ENCODE data around the gene POP4.

POP4 gene

DNA sequence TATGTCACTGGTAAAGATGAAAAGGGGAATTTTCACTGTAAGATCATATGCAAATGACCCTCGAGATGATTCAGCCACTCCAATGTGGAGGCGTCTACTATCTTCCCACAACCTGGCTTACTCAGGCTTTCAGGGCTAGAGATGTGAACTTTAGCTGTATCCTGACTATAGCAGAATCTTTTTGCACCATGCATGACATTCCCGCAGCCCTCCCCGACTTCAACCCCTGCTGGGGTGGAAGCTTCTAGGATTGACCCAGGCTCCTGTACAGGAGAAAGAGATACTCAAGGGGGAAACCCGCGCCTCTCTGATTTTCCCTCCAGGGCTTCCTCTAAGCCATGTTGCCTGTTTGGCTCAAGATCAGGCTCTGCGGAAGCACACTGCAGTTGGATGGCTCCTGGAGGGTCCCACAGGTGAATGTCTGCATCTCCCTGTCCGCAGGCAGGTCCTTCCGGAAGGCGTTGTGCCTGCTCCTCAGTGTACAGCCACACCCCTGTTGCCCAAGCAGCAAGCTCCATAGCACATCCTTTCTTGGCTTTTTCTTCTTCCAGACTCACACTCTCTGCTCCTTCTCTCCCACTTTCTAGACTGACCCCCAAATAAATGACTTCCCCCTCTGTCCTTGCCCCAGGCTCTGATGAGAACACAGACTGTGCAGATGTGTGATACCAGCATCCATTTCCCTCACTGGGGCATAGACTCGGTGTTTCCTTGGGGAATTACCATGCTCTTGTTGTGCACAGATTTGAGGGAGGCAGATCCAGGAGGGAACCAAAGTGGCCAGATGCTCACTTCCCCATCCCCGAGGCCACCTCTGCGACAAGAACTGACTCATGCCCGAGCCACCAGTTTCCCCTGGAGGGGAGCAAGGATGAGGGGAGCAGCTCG is 29.1 kb upstream of the POP4 start:
- DNase-seq (ENCODE audit: low spot score), result no peak

DNA sequence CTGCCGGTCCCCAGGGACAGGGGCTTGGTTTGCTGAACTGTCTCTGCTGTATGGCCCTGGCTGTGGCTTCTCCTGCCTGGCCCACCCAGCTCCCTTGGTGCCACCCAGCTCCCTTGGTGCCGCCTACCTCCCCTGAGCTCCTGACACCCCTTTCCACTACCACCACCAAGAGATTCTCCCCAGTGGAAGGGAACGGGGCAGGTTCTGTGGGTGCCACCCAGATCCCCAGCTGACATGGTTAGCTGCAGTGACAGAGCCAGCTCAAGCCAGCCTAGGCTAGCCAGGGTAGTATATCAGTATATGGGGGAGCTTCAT is 28.5 kb upstream of the POP4 start:
- DNase-seq (ENCODE audit: low spot score), result no peak

DNA sequence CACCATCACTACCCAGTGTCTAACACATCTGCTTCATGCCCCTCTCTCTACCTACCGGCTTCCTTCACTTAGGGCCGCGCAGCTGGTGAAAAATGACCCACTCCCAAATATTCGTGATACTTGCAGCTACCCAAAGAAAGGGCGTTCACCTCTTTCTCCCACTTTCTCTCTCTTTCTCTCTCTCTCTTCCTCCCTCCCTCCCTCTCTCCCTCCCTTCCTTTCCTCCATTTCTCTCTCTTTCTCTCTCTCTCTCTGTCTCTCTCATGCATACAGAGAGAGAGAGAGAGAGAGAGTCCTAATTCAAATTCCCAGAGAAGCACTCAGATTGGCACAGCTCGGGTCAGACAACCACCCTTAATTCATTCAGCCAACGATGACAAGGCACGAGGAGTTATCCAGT is 27.7 kb upstream of the POP4 start:
- DNase-seq (ENCODE audit: low spot score), result no peak

DNA sequence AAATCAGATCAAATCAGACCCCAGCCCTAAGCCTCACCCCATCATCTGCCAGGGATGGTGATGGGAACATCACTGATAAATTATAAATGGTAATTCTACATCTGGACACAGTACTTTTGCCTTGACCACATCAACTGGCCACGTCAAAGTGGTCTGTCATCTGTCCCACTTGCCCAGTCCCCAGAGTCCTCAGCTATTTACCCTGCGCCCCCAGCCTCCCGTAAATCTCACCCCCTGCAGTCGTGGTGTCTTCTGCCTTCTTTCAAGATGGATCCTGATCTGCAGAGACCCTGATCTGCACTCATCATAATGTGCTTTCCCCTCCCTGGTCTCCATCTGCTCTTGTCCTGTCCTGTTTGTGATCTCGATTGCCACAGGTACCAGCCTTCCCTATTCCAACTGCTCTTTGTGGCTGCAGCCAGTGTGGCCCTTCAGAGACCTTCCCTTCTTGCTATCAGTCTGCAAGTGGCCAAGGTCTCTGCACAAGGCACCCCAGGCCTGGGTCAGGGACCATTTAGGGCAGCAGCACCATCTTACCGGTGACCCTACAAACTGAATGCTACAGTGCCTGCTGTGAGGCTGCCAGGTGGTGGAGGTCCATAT is 26.7 kb upstream of the POP4 start:
- no peak for DNase-seq (ENCODE audit: low spot score)

DNA sequence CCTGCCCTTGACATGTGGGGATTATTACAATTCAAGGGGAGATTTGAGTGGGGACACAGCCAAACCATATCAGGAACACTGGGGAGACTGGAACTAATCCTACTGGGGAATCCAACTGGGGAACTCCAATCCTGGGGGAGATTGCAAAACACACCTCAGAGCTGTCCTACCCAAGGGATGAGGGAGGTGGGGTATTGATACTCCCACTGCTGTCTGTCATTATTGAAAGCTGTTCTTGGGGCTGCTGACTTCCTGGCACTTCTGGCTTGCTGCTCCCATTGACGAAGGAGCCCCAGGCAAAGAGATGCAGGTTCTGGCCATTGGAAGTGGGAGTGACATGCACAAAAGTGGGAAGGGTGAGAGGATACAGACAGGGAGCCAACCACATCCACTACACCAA is 24.7 kb upstream of the POP4 start:
- no peak for DNase-seq (ENCODE audit: low spot score)

DNA sequence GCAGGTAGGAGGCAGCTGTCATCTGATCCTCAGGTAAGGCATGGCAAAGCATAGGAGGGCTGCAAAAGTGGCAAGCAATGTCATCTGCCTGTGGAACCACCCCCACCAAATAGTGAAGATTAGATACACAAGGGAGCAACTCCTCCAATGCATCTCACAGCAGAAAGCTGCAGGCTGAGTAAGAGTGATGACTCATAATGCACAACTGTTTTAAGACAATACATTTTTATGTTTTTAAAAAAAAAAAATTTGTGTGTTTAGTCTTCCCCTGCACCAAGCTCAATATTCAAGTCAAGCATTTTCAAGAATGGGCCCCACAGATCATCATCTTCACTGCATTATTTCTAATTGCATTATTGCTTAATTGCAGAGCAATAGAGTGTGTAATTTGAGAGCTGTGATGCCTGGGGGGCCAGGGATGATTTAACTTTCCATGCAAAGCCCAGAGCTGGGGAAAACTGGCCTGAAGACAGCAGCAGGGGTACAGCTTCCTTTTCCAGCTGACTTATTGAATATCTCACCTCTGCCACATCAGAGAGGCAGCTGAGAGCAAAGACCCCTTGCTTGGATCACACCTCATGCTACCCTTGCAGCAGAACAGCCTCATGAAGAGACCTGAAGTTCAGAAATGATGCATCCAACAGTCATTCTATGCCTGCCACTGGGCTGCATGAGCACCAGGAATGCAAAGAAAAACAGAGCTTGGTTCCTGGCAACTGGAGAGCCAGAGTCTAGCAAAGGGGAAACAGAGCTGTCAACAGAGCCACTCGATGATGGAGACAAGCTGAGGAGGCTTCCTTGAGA is 22.7 kb upstream of the POP4 start:
- DNase-seq (ENCODE audit: low spot score), result peak; percentile 25

DNA sequence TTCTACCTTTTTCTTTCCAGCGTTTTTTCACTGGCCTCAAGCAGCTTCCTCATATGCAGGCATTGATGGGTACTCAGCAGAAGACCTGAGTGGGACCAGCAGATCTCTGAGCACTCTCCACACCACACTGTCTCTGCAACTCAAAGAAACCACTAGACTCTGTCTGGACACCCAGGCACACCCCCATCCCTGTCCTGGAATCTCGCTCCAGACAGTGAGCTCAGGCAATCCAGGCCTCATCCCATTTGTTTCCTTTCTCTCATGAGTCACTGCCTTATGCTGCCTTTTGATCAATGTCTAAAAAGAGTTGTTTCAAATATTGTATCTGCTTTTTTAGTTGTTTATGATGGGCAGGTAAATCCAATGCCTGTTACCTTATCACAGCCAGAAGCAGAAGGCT is 19.7 kb upstream of the POP4 start:
- no peak for DNase-seq (ENCODE audit: low spot score)

DNA sequence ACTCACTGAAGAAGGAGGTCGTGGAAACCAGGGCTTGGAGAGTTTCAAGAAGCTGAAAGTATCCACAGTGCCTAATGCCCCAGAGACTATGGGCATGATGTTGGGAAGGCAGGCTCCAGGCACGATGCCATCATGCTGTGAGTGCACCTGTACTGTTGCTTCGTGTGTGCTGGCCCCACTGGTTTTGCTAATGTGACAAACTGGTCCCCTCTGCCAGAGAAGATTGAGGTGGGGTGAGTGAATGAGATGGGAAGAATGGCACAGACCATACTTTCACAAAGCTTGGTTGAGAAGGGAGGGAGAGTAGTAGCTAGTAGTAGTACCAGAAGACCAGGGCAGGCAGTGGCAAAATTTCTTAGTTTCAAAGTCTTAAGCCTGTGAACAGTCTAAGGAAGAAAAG is 19.0 kb upstream of the POP4 start:
- no peak for DNase-seq (ENCODE audit: low spot score)

DNA sequence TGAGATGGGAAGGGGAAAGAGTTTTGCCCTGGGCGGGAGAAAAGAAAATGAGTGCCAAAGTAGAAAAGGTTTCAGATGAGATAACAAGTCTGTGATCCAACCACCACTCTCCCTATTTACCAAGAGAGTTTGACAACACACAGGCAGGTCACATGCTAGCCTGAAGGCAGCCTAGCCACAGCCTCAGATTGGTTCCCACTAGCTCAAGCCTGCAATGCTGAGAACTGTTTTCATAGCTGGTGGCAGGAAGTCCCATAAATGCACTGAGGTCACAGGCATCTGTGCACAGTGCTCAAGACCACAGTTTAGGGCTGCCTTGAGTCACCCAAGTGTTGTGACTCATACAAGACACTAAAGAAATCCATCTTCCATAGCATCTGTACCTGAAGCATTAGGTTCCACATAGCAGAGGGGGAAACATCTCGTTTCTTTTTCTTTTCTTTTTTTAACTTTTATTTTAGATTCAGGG is 18.5 kb upstream of the POP4 start:
- no peak for DNase-seq (ENCODE audit: low spot score)

DNA sequence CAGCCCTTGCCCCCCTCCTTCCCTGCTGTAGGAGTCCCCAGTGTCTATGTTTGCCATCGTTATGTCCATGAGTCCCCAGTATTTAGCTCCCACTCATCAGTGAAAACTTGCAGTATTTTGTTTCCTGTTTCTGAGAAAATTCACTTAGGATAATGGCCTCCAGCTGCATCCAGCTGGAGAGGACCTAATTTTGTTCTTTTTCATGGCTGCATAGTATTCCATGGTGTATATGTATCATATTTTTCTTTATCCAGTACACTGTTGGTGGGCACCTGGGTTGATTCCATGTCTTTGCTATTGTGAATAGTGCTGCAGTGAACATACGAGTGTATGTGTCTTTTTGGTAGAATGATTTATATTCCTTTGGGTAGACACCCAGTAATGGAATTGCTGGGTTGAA is 18.0 kb upstream of the POP4 start:
- DNase-seq (ENCODE audit: low spot score), result no peak

DNA sequence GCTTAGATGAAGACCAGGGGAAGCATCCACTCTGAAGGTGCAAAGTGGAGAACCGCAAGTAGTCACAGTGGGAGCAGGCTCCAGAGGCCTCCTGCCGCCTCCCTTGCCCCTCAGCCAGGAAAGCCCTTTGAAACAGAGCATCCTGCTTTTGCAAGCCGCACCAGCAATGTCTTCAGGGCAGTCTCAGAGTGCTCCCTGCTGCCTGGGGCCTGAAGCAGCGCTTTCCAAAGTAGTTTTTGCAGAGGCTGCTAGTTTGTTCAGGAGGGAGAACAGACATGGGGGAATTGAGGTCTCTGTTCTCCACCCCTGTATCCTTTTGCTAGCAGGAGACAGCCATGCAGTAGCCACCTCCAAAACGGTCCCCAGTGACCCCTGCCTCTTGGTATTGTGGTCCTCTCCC is 15.8 kb upstream of the POP4 start:
- DNase-seq (ENCODE audit: low spot score), result no peak

DNA sequence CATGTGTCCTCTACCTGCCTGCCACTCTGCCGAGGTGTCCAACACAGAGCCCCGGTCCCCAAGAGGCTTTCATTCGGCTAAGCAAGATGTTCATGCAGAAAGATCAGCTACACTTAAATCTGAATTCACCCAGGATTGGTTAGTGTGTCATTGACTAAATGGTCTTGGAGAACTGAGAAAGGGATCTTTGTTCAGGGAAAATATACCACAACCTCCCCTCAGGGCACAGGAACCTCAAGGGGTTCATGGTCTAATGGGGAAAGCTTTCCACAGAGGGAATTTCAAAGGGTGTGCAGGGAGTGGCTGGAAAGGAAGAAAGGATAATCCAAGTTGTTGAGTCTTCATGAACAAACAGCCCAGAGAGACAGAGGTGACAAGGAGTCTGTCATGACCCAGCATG is 14.4 kb upstream of the POP4 start:
- no peak for DNase-seq (ENCODE audit: low spot score)

DNA sequence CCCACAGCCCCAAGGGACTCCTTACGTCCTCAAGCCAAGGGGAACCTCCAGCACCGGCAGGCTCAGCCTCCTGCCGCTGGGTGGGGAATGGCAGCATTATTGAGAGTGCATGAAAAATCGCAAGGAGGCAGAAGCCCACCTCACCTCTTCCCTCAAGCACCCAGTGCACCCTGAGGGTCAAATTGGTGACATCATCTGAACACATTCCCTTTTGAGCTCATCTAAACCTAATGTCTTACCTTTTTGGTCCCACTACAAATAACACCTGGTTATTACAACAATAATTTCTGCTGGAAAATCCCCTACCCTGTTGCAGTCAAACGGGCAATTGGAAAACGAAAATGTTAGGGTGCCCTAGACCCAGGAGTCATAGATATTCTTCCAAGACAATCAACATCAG is 12.2 kb upstream of the POP4 start:
- DNase-seq (ENCODE audit: low spot score), result no peak

DNA sequence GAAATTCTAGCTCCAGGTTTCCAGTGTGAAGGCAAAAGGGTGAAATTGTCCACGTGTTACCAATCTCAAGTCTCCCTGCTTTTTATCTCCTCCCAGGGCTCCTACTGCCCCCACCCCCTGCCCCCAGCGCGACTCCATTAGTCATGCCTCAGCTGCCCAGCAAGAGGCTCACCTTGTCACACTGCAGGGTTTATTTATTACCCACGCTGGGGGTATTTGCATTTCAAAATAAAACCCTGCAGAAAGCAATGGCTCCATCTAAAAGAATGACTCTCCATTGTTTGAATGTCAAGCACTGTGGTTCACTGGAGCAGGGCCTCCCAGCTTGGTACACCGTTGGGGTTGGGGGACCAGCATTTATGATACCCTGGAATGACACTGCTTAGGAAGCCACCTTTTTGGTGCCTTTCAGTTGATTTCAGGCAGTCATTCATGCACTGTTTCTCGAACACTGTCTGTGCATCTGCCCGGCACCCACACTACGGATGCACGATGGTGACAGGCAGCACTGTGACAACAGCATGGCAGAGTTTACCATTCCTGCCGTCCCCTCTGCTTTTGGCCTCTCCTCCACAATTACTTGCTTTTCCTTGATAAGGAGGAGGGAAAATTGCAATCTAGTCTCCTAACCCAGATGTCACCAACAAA is 9.9 kb upstream of the POP4 start:
- no peak for DNase-seq (ENCODE audit: low spot score)

DNA sequence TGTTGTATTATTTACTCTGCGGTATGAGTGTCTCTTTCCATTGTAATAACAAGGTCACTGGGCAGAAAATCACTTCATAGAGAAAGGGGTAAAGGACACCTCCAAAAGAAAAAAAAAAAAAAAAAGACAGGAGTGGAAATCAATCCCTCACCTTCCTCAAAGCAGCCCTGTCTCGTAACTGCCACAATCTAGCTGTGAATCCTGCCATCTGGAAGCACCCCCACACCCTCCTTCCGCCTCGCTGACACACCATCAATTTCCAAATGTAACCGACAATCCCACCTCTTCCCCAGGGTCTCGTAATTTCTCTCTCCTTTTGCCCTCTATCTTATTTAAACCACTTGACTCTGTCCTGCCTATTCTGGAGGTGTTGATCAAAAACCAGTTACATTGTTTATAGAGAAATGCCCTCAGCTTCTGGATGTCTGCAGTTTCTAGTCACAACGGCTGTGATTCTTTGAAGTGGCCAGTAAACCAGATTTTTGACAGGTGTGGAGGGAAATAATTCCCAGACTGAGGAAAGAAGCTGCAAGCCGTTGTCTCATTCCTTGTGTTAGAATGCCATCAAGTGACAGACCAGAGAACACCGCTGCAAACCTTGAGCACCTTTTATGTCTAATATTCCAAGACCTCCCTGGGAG is 9.1 kb upstream of the POP4 start:
- no peak for DNase-seq (ENCODE audit: low spot score)

DNA sequence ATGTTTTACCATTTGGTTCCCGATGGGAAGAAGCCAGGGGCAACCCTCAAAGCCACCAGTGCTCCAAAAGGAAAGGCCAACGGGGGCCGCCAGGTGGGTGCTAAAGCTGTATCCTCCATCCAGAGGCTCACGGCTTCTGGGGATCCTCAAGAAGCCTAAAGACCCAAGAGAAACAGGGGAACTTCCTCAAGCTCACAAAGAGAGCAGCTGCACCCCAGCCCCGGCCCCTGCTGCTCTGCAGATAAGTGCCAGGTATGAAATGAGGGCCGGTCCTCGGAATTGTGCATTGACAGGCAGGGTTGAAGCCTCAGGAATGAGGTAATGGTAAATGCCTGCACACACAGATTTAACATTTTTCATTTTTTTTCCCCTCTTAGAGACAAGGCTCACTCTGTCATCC is 8.0 kb upstream of the POP4 start:
- no peak for DNase-seq (ENCODE audit: low spot score)

DNA sequence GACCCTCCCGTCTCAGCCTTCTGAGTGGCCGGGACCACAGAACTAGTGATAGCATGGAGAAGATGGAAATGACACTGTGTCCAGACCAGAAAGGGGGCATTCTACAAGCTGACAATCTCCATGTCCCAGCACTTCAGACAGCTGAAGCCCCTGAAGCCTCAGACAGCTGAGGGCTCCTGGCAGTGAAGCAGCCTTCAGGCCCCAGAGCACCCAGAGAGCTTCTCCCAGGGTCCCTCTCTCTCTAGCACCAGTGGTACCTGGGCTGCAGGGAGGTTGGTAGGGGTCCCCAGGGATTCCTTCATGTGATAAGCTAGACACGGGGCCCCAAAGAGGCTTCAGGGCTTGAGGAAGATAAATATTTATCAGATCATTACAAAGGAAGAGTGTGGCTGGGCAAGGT is 7.6 kb upstream of the POP4 start:
- no peak for DNase-seq (ENCODE audit: low spot score)

DNA sequence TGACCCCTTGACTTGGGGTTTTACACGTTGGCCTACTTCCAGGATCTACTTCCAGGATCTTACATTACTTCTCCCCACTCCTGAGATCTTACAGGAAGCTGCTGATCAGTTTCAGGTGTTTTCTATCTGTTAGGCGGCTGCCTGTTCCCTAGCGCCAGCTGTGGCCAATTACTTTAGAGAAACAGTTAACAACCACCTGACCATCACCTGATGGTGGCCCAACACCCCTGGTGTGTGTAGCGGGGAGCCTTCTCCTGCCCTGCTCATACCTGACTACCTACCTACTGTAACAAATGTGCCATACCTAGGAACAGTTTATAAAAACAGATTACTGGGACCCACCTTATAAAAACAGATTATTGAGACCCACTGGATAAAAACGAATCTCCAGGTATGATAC is 2.8 kb upstream of the POP4 start:
- DNase-seq (ENCODE audit: low spot score), result no peak

DNA sequence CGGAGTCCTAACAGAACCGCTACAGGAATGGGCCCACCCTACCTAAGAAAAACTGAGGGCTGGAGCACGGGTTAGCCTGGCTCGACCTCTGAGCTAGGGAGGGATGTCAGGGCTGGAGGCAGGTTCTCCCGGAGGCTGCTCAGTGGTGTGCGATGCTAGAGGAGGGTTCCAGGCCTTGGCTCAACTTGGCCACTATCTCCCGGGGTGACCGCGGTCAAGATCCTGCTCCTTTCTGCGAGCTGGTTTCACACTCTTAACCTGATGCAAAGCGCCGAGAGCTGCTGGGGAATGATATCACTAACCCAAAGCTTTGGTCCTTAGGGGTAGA is 301 bp downstream of the POP4 start:
- no peak for DNase-seq (ENCODE audit: low spot score)

DNA sequence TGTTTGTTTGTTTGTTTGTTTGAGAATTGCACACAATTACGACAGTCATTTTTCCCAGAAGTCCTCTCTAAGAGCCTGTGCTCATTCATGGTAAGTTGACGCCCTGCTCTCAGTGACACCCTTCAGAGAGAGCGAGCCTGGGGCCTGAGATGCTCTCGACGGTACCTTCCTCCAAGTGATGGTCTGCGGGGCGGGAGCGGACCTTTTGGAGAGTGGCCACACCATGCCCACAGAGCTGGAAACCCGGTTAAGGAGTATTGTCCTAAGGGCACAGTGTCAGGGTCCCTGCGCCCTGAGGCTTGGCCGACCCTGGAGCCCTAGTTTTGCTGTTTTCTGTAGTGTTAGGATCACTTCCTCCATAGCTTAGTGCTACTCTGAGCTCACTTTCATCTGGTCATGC is 3.6 kb downstream of the POP4 start:
- no peak for DNase-seq (ENCODE audit: low spot score)

DNA sequence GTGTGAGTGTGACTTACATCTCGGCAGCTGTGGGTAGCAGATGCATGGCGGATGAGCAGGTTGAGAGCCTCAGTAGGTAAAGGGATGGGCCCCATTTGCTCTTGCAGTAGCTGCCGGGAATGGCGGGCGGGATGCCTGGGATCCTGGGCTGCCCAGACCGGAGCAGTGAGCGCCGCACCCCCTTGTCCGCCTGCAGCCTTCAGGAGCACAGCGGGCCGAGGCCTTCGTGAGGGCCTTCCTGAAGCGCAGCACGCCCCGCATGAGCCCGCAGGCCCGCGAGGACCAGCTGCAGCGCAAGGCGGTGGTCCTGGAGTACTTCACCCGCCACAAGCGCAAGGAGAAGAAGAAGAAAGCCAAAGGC is 4.1 kb downstream of the POP4 start:
- DNase-seq (ENCODE audit: low spot score), result no peak

DNA sequence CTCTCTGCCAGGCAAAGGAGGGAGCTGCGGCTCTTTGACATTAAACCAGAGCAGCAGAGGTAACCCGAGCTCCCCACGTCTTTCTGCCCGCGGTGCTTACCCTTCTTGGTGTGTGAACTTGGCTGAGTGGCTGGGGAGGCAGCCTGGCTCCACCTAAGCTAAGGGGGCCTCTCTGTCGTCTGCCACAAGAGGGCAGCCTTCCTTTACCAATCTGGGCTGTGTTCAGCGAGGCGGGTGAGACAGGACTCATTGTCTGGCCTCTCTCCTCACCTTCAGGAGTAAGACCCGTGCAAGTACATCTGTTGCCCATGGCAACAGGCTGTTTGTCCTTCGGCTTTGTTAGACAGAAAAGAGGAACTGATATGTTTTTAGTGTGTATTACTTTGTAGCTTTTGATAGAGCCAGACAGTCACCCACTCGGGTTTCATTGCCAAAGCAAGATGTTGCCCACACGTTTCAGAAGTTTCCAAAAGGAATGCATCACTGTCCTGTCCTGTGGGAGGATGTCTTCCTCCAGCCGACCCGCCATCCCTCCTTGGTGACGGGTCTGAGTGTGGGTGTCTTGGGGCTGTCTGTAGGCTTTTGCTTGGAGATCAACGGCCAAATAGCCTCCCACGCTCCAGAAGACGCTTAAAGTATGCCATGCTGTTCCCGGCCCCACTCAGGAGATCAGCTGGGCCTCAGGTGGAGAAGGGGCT is 4.6 kb downstream of the POP4 start:
- peak; percentile 92 for DNase-seq (ENCODE audit: low spot score)
